WTC11 (cell line): Measurements from ENCODE around the gene MOV10L1. TPM values are rescaled to one million over a fixed set of nuclear protein-coding genes. Genes with fewer than 3 reads are reported as not detected.
"Not testable (repeated sequence)": the region's sequence is repeated elsewhere in the genome, so short reads cannot be mapped to it uniquely, and the experiment has no call there.

ENCODE experiments used
- ATAC-seq: fragments of 200-7000 bp; cut with Tn5 transposase; 2 replicates; pipeline ENCODE4 v1.10.0; 2021; ENCODE audit warnings: mild to moderate bottlenecking, moderate library complexity
- CTCF ChIA-PET: fragments of 300-600 bp; sonication (Branson Sonifier 250); formaldehyde crosslinking; loops from one replicate; lab custom pipeline; 2021; ENCODE audit warnings: antibody characterized with exemption; lab: Charles Lee
- POLR2A ChIA-PET: fragments of 350-600 bp; sonication (Branson Sonifier 250); formaldehyde crosslinking; loops from one replicate; lab custom pipeline; 2021; ENCODE audit warnings: antibody characterized with exemption; lab: Charles Lee
- DNase-seq: peaks from one replicate; pipeline ENCODE4 v3.0.0; 2021; ENCODE audit warnings: low spot score
- H3K27ac Mint-ChIP-seq: 2 replicates; pipeline ENCODE4 v1.8.0; 2021; ENCODE audit warnings: mixed read lengths
- H3K27me3 Mint-ChIP-seq: 2 replicates; pipeline ENCODE4 v1.8.0; 2021; ENCODE audit warnings: low read depth, mild to moderate bottlenecking, moderate library complexity, mixed read lengths
- H3K36me3 Mint-ChIP-seq: 2 replicates; pipeline ENCODE4 v1.8.0; 2021; ENCODE audit warnings: mixed read lengths
- H3K4me1 Mint-ChIP-seq: 2 replicates; pipeline ENCODE4 v1.8.0; 2022; ENCODE audit warnings: mixed read lengths
- H3K4me3 Mint-ChIP-seq: 2 replicates; pipeline ENCODE4 v1.8.0; 2021; ENCODE audit warnings: mild to moderate bottlenecking, moderate library complexity, mixed read lengths
- H3K9me3 Mint-ChIP-seq: 2 replicates; pipeline ENCODE4 v1.8.0; 2021; ENCODE audit warnings: mixed read lengths
- FOXP4 ChIP-seq: sonication (generic); formaldehyde crosslinking; IDR thresholded peaks from 2 replicates; pipeline ENCODE4 v1.8.0; 2022; ENCODE audit warnings: mild to moderate bottlenecking, missing genetic modification reagents
- MYBL2 ChIP-seq: sonication (generic); formaldehyde crosslinking; IDR thresholded peaks from 2 replicates; pipeline ENCODE4 v1.8.1; 2023; ENCODE audit warnings: mild to moderate bottlenecking, moderate library complexity, missing genetic modification reagents
- NFYB ChIP-seq: sonication (generic); formaldehyde crosslinking; conservative IDR thresholded peaks from 2 replicates; pipeline ENCODE4 v1.8.0; 2022; ENCODE audit warnings: low read depth, missing genetic modification reagents
- NR2C2 ChIP-seq: sonication (generic); formaldehyde crosslinking; IDR thresholded peaks from 2 replicates; pipeline ENCODE4 v1.8.0; 2022; ENCODE audit warnings: mild to moderate bottlenecking, missing genetic modification reagents
- NR3C1 ChIP-seq: sonication (generic); formaldehyde crosslinking; conservative IDR thresholded peaks from 2 replicates; pipeline ENCODE4 v1.8.1; 2023; ENCODE audit warnings: low read depth, mild to moderate bottlenecking, missing genetic modification reagents
- SOX15 ChIP-seq: fragments of 250-450 bp; sonication (Bioruptor Pico); IDR thresholded peaks from 2 replicates; pipeline ENCODE4 v1.9.0; 2021; ENCODE audit warnings: mild to moderate bottlenecking
- TCF7 ChIP-seq: sonication (generic); formaldehyde crosslinking; IDR thresholded peaks from 2 replicates; pipeline ENCODE4 v1.8.0; 2022; ENCODE audit warnings: mild to moderate bottlenecking, low read depth, missing genetic modification reagents, moderate library complexity
- TEAD4 ChIP-seq: sonication (generic); formaldehyde crosslinking; IDR thresholded peaks from 2 replicates; pipeline ENCODE4 v1.8.0; 2022; ENCODE audit warnings: mild to moderate bottlenecking, missing genetic modification reagents
- ZBTB21 ChIP-seq: sonication (generic); formaldehyde crosslinking; IDR thresholded peaks from 2 replicates; pipeline ENCODE4 v1.8.1; 2023; ENCODE audit warnings: mild to moderate bottlenecking, missing genetic modification reagents, borderline replicate concordance
- ZNF121 ChIP-seq: sonication (generic); formaldehyde crosslinking; IDR thresholded peaks from 2 replicates; pipeline ENCODE4 v1.8.0; 2023; ENCODE audit warnings: missing genetic modification reagents
- ZNF396 ChIP-seq: fragments of 250-450 bp; sonication (Bioruptor Pico); IDR thresholded peaks from 2 replicates; pipeline ENCODE4 v1.8.0; 2021; ENCODE audit warnings: mild to moderate bottlenecking, moderate library complexity, borderline replicate concordance
- total RNA-seq: library from RNA; stranded (reverse); gene quantifications from 3 replicates; pipeline ENCODE4 v1.2.3, GENCODE V29; 2021
- TF ChIP-seq, protein P1 (sequence below): sonication (generic); formaldehyde crosslinking; IDR thresholded peaks from 2 replicates; pipeline ENCODE4 v1.8.0; 2023; ENCODE audit warnings: missing genetic modification reagents
- TF ChIP-seq, protein P2 (sequence below): sonication (generic); formaldehyde crosslinking; IDR thresholded peaks from 2 replicates; pipeline ENCODE4 v1.8.1; 2023; ENCODE audit warnings: mild to moderate bottlenecking, missing genetic modification reagents, moderate library complexity
- TF ChIP-seq, protein P3 (sequence below): fragments of 250-450 bp; sonication (Bioruptor Pico); IDR thresholded peaks from 2 replicates; pipeline ENCODE4 v1.9.0; 2021; ENCODE audit warnings: moderate library complexity, mild to moderate bottlenecking, inconsistent platforms, borderline replicate concordance
- TF ChIP-seq, protein P4 (sequence below): sonication (generic); formaldehyde crosslinking; IDR thresholded peaks from 2 replicates; pipeline ENCODE4 v1.8.0; 2023; ENCODE audit warnings: mild to moderate bottlenecking, missing genetic modification reagents
- TF ChIP-seq, protein P5 (sequence below): fragments of 200-600 bp; IDR thresholded peaks from 2 replicates; pipeline ENCODE4 v1.8.0; 2022; ENCODE audit warnings: antibody characterized with exemption

The MOV10L1 gene
- total RNA-seq, 1 experiment from 2014 or later = not detected

- H3K4me3 Mint-ChIP-seq, H3K27me3 Mint-ChIP-seq, POLR2A ChIA-PET, H3K36me3 Mint-ChIP-seq, ATAC-seq, H3K9me3 Mint-ChIP-seq, H3K4me1 Mint-ChIP-seq, DNase-seq, H3K27ac Mint-ChIP-seq: not testable (repeated sequence)
- CTCF ChIA-PET = interaction anchor here (1.4 kb wide), 1 partner anchor 11 kb away, joined by 7 read pairs; no protein-coding TSS in a partner anchor
Measured at GRCh38 chr22:50137277-50137676, 47.5 kb downstream of the MOV10L1 start.

GRCh38 chr22:50138041-50138440 lies 48.2 kb downstream of the MOV10L1 start:
- ATAC-seq (no peak), DNase-seq (no peak)
- no peaks in the 10 kb centered on the region for H3K9me3 Mint-ChIP-seq
- ChIA-PET POLR2A (interaction anchor here (0.6 kb wide), 1 partner anchor 1076 kb away, joined by 3 read pairs; no protein-coding TSS in a partner anchor), CTCF (interaction anchor here (0.7 kb wide), 1 partner anchor 73 kb away, joined by 3 read pairs; no protein-coding TSS in a partner anchor)
- no peaks in the 10 kb centered on the region; the same call in 1 of the 2 replicates for H3K27me3 Mint-ChIP-seq
- H3K36me3 Mint-ChIP-seq = no peaks in the 10 kb centered on the region
- TF ChIP-seq, protein P1, sequence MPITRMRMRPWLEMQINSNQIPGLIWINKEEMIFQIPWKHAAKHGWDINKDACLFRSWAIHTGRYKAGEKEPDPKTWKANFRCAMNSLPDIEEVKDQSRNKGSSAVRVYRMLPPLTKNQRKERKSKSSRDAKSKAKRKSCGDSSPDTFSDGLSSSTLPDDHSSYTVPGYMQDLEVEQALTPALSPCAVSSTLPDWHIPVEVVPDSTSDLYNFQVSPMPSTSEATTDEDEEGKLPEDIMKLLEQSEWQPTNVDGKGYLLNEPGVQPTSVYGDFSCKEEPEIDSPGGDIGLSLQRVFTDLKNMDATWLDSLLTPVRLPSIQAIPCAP (CRISPR knock-in tag) = no peak
- TF ChIP-seq TEAD4 (CRISPR knock-in tag) = no peak
- no peak for TF ChIP-seq ZBTB21 (CRISPR knock-in tag)
- TF ChIP-seq SOX15 (CRISPR knock-in tag) = no peak
- H3K27ac Mint-ChIP-seq = no peak overlapping the region
- H3K4me3 Mint-ChIP-seq = no peak overlapping the region
- H3K4me1 Mint-ChIP-seq = no peaks in the 10 kb centered on the region; the same call in 1 of the 2 replicates

DNA sequence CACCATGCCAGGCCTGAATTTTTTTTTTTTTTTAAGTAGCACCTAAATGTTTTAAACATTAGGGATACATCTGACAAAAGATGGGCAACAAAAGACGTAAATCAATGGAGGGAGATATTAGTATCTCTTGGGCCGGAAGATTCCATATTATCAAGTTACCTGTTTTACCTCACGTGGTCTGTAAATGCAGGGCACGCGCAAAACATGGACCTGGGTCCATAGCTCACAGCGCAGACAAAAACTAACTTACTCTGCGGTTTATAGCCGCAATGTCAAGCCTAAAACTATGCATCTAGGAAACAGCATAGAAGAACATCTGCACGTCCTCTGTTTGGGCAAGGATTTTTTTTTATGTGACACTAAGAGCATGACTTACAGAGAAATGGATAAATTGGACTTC lies 49.2 kb downstream of the MOV10L1 start:
- TF ChIP-seq NR3C1 = no peak
- TF ChIP-seq, protein P2, sequence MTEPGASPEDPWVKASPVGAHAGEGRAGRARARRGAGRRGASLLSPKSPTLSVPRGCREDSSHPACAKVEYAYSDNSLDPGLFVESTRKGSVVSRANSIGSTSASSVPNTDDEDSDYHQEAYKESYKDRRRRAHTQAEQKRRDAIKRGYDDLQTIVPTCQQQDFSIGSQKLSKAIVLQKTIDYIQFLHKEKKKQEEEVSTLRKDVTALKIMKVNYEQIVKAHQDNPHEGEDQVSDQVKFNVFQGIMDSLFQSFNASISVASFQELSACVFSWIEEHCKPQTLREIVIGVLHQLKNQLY = no peak
- no peak for TF ChIP-seq ZNF396 (CRISPR knock-in tag)
- no peak for TF ChIP-seq MYBL2 (CRISPR knock-in tag)
- TF ChIP-seq NR2C2 = no peak
- TF ChIP-seq, protein P3, sequence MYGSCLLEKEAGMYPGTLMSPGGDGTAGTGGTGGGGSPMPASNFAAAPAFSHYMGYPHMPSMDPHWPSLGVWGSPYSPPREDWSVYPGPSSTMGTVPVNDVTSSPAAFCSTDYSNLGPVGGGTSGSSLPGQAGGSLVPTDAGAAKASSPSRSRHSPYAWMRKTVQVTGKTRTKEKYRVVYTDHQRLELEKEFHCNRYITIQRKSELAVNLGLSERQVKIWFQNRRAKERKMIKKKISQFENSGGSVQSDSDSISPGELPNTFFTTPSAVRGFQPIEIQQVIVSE (CRISPR knock-in tag) = no peak
- TF ChIP-seq TCF7 (CRISPR knock-in tag) = no peak
- no peak for TF ChIP-seq FOXP4 (CRISPR knock-in tag)
- TF ChIP-seq, protein P4, sequence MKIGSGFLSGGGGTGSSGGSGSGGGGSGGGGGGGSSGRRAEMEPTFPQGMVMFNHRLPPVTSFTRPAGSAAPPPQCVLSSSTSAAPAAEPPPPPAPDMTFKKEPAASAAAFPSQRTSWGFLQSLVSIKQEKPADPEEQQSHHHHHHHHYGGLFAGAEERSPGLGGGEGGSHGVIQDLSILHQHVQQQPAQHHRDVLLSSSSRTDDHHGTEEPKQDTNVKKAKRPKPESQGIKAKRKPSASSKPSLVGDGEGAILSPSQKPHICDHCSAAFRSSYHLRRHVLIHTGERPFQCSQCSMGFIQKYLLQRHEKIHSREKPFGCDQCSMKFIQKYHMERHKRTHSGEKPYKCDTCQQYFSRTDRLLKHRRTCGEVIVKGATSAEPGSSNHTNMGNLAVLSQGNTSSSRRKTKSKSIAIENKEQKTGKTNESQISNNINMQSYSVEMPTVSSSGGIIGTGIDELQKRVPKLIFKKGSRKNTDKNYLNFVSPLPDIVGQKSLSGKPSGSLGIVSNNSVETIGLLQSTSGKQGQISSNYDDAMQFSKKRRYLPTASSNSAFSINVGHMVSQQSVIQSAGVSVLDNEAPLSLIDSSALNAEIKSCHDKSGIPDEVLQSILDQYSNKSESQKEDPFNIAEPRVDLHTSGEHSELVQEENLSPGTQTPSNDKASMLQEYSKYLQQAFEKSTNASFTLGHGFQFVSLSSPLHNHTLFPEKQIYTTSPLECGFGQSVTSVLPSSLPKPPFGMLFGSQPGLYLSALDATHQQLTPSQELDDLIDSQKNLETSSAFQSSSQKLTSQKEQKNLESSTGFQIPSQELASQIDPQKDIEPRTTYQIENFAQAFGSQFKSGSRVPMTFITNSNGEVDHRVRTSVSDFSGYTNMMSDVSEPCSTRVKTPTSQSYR (CRISPR knock-in tag) = no peak
- TF ChIP-seq ZNF121 (CRISPR knock-in tag) = no peak
- TF ChIP-seq NFYB = no peak
- TF ChIP-seq, protein P5, sequence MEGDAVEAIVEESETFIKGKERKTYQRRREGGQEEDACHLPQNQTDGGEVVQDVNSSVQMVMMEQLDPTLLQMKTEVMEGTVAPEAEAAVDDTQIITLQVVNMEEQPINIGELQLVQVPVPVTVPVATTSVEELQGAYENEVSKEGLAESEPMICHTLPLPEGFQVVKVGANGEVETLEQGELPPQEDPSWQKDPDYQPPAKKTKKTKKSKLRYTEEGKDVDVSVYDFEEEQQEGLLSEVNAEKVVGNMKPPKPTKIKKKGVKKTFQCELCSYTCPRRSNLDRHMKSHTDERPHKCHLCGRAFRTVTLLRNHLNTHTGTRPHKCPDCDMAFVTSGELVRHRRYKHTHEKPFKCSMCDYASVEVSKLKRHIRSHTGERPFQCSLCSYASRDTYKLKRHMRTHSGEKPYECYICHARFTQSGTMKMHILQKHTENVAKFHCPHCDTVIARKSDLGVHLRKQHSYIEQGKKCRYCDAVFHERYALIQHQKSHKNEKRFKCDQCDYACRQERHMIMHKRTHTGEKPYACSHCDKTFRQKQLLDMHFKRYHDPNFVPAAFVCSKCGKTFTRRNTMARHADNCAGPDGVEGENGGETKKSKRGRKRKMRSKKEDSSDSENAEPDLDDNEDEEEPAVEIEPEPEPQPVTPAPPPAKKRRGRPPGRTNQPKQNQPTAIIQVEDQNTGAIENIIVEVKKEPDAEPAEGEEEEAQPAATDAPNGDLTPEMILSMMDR = no peak
- ATAC-seq (no peak), DNase-seq (no peak)
- H3K36me3 Mint-ChIP-seq = no peaks in the 10 kb centered on the region
- ChIA-PET POLR2A (no interaction called here), CTCF (interaction anchor here (0.7 to 1.0 kb wide), 2 partner anchors 72 to 80 kb away, joined by 3 read pairs; no protein-coding TSS in a partner anchor)
- H3K27me3 Mint-ChIP-seq = no peaks in the 10 kb centered on the region; the same call in 1 of the 2 replicates
- H3K4me3 Mint-ChIP-seq = no peak overlapping the region
- no peak overlapping the region for H3K27ac Mint-ChIP-seq
- no peaks in the 10 kb centered on the region for H3K9me3 Mint-ChIP-seq
- H3K4me1 Mint-ChIP-seq = no peaks in the 10 kb centered on the region; the same call in 1 of the 2 replicates
